GM18870 (cell line): ENCODE data around the gene NT5M.

Experiments
- ATAC-seq: cut with Tn5 transposase; IDR thresholded peaks from one replicate; pipeline ENCODE4 v1.9.1; 2021; ENCODE audit warnings: moderate library complexity; ENCODE audit not compliant: unreplicated experiment

The NT5M gene

GRCh38 chr17:17353625-17354484, 50.7 kb downstream of the NT5M start:
- no peak for ATAC-seq

GRCh38 chr17:17354560-17355349, 51.6 kb downstream of the NT5M start:
- no peak for ATAC-seq

GRCh38 chr17:17355426-17355825, 52.3 kb downstream of the NT5M start:
- ATAC-seq, result no peak

- no peak for ATAC-seq
These were observed 53.2 kb downstream of the NT5M start for GRCh38 chr17:17356149-17356930.

GRCh38 chr17:17356931-17357270, 53.7 kb downstream of the NT5M start:
- ATAC-seq, result no peak

GRCh38 chr17:17358060-17358751, 55.0 kb downstream of the NT5M start:
- ATAC-seq, result no peak

GRCh38 chr17:17358866-17359265, 55.7 kb downstream of the NT5M start:
- no peak for ATAC-seq

GRCh38 chr17:17359271-17359670, 56.1 kb downstream of the NT5M start:
- ATAC-seq, result no peak

- ATAC-seq, result no peak
These were observed 57.0 kb downstream of the NT5M start for GRCh38 chr17:17360087-17360730.

GRCh38 chr17:17361543-17361866, 58.3 kb downstream of the NT5M start:
- ATAC-seq, result no peak

- no peak for ATAC-seq
These were observed 58.8 kb downstream of the NT5M start for GRCh38 chr17:17361867-17362539.

- ATAC-seq, result no peak
These were observed 59.4 kb downstream of the NT5M start for GRCh38 chr17:17362540-17362930.

GRCh38 chr17:17363638-17364337, 60.6 kb downstream of the NT5M start:
- ATAC-seq, result no peak

- no peak for ATAC-seq
These were observed 61.1 kb downstream of the NT5M start for GRCh38 chr17:17364338-17364667.

- ATAC-seq, result no peak
These were observed 62.4 kb downstream of the NT5M start for GRCh38 chr17:17365476-17366110.

GRCh38 chr17:17366235-17366634, 63.1 kb downstream of the NT5M start:
- no peak for ATAC-seq

- ATAC-seq, result no peak
These were observed 64.0 kb downstream of the NT5M start for GRCh38 chr17:17366941-17367875.

- ATAC-seq, result no peak
These were observed 64.8 kb downstream of the NT5M start for GRCh38 chr17:17367931-17368330.
